GM19438 (cell line): ENCODE results near the gene CGB8.
"Not testable (repeated sequence)": the region's sequence is repeated elsewhere in the genome, so short reads cannot be mapped to it uniquely, and the experiment has no call there.

Experiments used
- ATAC-seq: cut with Tn5 transposase; IDR thresholded peaks from one replicate; pipeline ENCODE4 v1.9.1; 2021; ENCODE audit warnings: low read depth; ENCODE audit not compliant: unreplicated experiment

CGB8 gene

DNA sequence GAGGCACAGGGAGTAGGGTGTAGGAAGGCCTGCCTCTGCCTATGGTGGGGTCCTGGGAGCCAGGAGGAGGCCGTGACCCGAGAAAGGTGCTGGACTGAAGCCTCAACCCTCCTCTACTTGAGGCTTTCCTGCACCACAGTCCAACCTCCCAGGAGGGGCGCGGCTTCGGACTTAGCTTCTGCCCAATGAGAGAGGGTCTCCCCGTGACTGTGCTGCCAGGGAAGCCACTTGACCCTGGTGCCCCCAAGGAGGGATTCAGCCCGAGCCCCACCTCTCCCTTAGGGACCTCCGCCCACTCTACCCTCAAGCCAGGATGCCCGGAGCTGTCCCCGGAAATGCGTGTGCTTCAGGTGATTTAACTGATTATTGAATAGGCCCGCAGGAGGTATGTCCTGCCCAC lies at the start of gene CGB8:
CGB8 (minus strand) TSS at position 101 of the 400 bp plus-strand sequence. CDS start 372 bp downstream, outside the sequence.
- not testable (repeated sequence) for ATAC-seq

DNA sequence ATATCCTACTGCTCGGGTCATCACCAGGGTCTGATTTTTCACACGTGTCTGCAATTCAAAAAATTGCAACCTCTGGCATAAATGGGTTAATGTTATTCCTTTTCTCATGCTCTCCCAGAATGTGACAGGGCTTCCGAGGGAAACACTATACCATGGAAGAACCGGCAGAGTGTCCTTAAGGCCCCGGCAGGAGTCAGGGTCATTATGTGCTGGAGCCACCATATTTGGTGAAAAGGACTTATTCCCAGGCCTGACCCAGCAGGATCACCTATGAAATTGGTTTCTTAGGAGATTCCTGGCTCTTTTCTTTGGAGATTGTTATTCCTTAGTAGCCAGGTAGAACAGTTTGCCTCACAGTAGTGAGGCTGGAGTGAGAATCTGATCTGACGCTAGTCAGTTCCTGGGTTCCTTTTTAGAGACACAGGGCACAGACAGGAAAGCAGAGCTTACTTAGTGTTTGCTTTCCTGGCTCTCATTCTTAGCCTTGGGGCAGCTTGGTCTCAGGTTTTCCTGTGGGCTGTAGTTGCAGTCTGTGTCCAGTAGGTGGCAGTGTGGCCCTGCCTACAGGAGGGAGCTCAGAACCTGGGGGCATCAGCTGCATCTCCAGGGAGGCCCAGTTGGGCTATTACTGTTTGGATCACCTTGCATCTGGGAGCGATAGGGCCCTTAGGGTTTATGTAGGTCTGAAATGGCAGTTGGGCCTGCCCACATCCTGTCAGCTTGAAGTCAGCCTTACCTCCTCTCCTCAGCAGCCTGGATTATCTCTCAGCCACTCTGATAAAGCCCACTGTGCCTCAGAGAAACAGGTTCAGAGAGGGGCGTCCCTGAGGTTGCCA lies 48.8 kb upstream of the CGB8 start:
- ATAC-seq: no peak

DNA sequence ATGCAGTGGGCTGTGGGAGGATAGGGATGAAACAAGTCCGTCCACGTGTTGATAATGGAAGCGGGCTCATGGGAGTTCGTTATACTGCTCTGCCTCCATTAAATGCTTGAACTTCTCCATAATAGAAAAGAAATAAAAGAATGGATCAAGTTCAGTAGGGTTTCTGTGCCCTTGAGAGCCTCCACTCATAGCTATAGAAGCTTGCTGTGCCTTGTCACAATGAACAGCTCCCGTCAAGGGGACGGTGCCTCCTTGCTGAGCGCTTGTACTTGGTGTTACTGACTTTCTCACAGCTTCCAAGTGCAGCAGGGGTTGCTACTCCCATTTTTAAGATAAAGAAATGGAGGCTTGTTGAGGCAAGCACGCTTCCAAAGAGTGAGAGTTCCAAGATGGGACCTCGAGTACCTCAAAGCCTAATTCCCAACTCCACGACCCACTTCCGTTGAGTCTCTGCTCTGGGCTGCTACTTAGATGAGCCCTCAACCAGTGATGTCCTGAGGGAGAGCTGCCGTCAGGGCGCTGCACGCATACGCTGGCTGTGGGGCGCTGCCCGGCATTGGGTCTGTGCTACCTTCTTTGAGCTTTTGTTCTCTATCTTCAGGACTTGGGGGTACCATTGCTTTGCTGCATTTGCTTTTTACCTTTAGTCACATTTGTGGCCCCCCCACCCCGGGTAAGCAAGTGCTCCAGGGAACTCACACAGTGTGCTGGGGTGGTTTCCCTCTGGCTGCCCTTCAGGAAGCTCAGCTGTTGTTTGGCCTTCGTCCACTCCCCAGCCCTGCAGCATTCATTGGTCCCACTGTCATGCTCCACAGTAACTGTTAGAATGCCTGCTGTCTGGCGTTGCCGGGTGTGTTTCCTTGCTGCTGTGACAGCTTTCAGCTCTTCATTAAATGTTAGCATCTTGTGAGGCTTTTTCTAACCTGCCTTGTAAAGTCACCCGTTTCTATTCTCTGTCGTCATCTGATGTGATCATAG lies 45.9 kb upstream of the CGB8 start:
- ATAC-seq: no peak

DNA sequence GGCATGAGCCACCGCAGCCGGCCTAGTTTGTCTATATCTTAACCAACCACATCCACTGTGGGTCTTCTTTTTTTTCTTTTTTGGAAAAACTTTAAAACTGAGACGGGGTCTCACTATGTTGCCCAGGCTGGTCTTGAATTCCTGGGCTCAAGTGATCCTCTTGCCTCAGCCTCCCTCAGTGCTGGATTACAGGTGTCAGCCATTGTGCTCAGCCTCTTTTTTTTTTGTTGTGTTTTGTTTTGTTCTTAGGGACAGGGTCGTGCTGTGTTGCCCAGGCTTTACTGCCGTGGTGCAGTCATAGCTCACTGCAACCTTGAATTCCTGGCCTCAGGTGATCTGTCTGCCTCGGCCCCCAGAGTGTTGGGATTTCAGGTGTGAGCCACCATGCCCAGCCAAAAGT lies 43.8 kb upstream of the CGB8 start:
- no peak for ATAC-seq

DNA sequence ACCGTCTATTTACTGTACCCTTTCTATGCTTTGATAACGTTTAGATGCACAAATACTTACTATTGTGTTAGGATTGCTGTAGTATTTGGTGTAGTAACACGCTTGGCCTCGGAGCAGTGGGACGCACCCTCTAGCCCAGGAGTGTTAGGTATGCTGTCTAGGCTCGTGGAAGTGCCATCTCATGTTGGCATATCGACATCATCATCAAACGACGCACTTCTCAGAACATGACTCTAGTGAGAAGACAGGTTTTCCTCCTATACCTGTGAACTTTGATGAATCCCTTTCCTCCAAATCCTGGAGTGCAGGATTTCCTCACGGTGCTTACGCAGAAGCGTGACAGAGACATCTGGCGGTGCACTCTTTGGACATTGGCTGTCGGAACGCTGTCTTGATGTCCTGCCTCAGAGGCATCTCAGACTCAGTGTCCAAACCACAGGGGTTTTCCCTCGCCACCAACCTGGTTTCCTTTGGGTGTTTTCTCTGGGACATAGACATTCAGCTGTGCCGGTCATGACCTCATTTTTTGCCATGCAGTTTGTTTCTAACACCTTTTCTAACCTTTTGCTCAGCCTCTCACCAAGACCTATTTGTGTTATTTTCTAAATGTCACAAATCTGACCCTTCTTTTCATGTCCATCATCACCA lies 42.6 kb upstream of the CGB8 start:
- ATAC-seq: no peak

DNA sequence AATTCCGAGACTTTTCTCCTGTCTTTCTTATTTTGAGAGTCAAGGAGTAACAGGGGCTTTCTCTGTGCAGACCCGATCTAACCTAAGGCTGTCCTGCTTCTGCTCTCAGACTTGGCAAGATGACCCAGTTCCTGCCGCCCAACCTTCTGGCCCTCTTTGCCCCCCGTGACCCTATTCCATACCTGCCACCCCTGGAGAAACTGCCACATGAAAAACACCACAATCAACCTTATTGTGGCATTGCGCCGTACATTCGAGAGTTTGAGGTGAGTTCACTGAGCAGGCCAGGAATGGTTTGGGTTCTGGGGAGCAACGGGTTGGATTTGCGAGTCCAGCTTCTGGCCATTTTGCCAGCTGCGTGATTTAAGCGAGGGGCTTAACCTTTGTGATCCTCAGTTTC lies 37.4 kb upstream of the CGB8 start:
- ATAC-seq: no peak

DNA sequence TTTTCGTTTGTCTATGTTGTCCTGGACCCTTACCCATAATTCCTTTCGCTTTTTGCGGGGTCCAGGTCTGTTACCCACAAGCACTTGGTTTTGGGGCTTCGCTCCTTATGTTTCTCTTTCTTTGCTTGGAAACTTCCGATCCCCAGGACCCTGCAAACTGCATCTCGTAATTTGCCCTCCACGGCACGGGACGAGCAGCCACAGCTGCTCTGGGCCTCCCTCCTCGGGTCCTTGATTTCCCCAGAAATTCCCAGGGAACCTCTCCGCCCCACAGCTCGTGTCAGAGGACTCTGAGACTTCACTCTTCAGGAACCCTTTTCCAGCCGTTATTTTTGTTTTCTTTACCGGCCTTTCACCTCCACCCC lies 36.9 kb upstream of the CGB8 start:
- no peak for ATAC-seq

DNA sequence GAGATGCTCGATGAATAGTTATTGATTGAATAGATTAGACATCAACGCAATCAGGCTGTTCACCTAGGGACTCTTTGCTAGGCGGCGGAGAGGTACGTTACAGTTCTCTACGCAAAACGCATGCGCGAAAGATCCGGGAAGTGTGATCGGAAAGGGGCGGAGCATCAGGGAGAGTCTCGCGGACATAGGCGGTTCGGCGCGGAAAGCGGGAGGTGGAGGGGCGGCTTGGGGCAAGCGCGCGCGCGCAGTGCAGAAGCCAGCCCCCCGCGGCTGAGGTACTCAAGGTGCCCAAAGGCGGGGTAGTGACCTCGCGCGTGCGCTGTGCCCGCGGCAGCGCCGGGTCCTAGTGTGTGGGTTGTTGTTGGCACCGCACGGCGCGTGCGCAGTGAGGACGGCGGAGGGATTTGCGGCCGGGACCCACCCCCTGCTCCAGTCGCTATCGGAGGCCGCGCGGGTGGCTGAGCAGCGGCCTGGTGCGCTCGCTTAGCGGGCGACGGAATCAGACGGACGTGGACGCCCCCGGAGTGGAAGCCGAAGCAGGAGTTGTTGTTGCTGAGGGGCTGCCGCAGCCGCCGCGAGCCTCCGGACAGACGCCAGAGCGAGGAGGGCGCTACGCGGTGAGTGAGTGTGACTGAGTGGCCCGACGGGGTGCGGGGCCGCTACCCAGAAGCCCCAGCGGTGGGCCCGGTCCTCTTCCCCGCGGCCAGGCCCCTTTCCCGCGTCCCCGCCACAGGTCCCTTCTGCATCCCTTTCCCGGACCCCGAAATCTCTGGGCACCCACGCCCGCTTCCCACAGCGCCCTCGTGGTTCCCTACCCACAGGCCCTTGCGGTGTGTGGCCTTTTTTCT lies 36.3 kb upstream of the CGB8 start, which contains the start of gene SNRNP70:
SNRNP70 (plus strand) TSS at position 432 of the 848 bp plus-strand sequence. CDS start 964 bp downstream, outside the sequence.
- peak; percentile 85 for ATAC-seq

DNA sequence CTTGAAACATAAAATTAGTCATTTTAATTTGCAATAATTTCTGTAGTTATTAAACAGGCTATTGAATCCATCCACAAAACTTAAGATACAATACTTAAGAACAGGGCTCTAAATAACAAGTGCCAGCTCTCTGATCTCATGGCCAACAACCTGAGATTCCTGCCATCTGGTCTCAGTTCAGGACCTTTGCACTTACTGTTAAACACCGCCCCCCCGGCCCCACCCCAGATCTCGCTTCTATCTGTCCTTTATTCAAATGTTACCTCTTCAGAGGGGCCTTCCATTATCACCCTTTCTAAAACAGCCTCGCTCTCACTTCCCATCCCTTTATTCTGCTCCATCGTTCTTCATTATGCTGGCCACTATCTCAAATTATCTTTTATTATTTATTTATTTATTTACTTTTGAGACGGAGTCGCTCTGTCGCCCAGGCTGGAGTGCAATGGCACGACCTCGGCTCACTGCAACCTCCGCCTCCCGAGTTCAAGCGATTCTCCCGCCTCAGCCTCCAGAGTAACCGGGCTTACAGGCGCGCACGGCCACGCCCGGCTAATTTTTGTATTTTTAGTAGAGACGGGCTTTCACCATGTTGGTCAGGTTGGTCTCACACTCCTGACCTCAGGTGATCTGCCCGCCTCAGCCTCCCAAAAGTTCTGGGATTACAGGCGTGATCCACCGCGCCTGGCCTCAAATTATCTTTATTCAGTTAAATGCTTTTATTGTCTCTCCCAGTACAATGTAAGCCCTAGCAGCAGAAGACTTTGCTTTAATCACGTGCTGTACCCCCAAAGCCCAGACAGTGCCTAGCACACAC lies 35.5 kb upstream of the CGB8 start:
- no peak for ATAC-seq

DNA sequence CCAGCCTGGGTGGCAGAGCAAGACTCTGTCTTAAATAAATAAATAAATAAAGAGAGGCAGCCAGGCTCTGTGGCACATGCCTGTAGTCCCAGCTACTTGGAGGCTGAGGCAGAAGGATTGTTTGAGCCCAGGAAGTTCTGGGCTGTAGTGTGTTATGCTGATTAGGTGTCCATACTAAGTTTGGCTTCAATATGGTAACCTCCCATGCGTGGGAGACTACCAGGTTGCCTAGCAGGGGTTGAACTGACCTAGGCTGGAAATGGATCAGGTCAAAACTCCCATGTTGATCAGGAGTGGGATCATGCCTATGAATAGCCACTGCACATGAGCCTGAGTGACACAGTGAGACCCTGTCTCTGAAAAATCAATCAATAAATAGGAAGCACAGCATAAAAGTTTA lies 32.4 kb upstream of the CGB8 start:
- no peak for ATAC-seq

DNA sequence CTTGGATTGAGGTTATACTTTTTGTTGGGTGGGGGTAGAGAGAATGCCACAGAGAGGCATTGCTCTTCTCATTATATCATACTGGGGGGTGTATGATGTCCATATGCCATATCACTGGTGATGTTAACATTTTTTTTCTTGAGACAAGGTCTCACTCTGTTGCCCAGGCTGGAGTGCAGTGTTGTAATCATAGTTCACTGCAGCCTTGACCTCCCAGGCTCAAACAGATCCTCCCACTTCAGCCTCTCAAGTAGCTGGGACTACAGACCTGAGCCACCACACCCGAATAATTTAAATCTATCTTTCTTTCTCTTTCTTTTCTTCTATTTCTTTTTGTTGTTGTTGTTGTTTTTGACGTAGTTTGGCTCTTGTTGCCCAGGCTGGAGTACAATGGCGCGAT lies 31.5 kb upstream of the CGB8 start:
- ATAC-seq: no peak

DNA sequence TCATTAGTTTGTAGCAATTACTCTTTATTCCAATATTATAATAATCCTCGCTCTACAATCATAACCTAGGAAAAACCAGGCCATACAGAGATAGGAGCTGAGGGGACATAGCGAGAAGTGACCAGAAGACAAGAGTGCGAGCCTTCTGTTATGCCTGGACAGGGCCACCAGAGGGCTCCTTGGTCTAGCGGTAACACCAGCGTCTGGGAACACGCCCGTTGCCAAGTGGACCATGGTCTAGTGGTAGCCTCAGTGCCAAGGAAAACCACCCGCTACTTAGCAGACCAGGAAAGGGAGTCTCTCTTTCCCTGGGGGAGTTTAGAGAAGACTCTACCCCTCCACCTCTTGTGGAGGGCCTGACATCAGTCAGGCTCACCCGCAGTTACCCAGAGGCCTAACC lies 26.0 kb upstream of the CGB8 start:
- ATAC-seq: not testable (repeated sequence)

DNA sequence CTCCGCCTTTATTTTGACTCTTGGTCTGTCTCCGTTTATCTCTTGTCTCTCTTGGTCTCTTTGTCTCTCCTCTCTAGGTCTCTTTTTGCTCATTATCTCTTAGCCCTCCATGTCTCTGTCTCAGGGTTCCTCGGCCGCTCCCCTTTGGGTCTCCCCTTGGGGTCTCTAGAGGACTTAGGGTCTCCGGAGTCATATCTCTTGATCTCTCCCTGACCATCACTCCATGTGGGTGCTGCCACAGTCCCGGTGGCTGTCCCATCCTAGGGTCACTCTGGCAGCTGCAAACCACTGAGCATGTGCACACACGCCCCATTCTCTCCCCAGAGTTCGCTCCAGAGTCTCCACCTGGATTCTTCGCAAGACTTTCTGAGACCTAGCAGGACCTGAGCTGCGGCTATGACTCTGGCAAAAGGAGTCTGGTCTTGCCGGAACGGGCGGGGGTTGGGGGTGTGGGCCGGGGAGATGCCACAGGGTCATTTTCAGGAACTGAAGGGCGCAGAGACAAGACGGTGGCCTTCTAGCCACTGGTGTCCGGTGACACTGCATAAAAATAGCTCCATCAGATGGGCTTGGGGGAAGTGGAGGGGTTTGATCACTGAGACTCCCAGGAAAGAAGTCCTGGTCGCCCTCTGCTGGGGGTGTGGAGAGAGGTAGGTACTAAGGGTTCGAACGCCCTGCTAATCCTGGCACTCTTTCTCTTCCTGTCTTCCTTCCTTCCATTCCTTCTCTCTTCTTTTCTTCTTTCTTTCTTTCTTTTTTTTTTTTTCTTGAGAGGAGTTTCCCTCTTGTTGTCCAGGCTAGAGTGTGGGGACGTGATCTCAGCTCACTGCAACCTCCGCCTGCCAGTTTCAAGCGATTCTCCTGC lies 24.8 kb upstream of the CGB8 start:
- ATAC-seq: no peak

DNA sequence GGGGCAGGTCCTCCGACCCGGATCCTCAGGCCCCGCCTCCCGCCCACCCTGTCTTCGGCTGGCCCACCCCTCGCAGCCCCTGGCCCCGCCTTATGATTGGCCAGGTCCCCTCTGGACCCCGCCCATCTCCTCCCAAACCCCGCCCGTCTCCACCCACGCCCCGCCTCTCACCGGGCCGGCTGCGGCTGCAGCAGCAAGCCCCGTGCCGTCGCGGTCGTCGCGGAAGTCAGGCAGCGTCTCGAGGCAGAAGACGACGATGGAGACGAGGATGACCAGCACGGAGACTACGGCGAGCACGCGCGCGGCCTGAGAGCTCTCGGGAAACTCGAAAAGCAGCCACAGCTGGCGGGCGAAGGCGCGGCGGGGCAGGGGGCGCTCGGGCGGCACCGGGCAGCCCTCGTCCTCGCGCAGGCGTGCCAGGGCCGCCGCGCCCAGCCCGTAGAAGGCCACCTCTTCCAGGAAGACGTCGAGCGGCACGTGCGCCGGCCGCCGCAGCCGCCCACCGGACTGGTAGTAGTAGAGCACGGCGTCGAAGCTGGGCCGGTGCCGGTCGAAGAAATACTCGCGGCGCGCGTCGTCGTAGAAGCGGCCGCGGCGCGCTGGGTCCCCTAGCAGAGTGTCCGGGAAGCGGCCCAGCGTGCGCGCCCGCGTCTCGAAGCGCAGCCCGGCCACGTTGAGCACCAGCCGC lies 23.1 kb upstream of the CGB8 start:
- no peak for ATAC-seq

DNA sequence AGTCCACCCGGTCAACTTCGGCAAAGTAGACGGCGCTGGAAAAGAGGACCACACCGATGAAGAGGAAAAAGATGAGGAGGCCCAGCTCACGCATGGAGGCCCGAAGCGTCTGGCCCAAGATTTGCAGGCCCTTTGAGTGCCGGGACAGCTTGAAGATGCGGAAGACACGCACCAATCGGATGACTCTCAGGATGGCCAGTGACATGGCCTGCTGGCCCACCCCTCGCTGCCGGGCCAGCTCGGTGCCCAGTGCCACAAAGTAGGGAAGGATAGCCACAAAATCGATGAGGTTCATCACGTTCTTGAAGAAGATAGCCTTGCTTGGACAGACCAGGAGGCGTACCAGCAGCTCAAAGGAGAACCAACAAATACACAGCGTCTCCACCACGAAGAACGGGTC lies 21.5 kb upstream of the CGB8 start:
- ATAC-seq: no peak

DNA sequence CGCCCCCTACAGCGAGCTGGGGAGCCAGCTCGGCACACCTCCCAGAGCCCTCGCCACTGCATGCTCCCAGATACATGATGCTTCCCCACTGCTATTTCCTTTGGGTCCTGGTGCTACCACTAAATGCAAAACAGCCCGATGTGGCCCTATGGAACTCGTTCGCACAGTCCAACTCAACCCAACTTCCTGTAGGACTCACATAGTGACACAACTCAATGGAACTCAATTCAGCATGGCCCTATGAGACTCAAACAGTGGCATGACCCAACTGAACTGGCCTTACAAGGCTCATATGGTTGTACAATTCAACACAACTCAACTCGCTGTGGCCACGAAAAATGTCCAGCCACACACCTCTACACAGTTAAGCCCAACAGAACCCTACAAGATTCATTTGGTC lies 20.1 kb upstream of the CGB8 start:
- ATAC-seq: no peak

DNA sequence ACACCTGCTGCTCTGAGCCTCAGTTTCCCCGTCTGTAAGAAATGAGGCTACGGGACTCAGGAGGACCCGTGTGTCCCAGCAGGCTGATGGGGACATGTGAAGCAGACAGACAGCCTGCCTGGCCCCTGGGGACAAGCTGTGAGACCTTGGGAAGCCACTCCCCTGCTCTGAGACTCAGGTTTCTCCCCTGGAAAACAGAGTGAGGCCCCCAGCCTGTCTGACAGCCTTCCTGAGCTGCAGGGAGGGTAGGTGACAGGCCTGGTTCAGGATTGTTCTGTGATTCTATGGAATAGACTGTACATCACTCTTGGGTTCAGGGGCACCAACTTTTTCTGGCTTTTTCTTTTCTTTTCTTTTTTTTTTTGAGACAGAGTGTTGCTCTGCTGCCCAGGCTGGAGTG lies 18.6 kb upstream of the CGB8 start:
- no peak for ATAC-seq
